Amygdala (tissue), 56 donors: ENCODE results near the gene KCNIP4.
"Not testable (repeated sequence)": the region's sequence is repeated elsewhere in the genome, so short reads cannot be mapped to it uniquely, and the experiment has no call there.

ENCODE experiments used
- DNase-seq, 56 donors: peaks; one replicate each; lab custom pipeline; 2025; lab: John Stamatoyannopoulos, UW

KCNIP4 gene

GRCh38 chr4:21386166-21386780 is 562.3 kb downstream of the KCNIP4 start:
- no peak for DNase-seq

- no peak for DNase-seq
Observed at GRCh38 chr4:21385706-21386105, 562.9 kb downstream of the KCNIP4 start.

GRCh38 chr4:21384609-21385008 is 564.0 kb downstream of the KCNIP4 start:
- DNase-seq = no peak

GRCh38 chr4:21380861-21381260 is 567.7 kb downstream of the KCNIP4 start:
- DNase-seq = peak in 15 of 56 donors; percentile 1 to 46 (median 10)

- DNase-seq = no peak
Observed at GRCh38 chr4:21377046-21377445, 571.5 kb downstream of the KCNIP4 start.

- no peak for DNase-seq
Observed at GRCh38 chr4:21376176-21376575, 572.4 kb downstream of the KCNIP4 start.

GRCh38 chr4:21374641-21375368 is 573.8 kb downstream of the KCNIP4 start:
- DNase-seq = no peak

- DNase-seq = no peak
Observed at GRCh38 chr4:21367567-21367966, 581.0 kb downstream of the KCNIP4 start.

- DNase-seq = no peak
Observed at GRCh38 chr4:21366840-21367239, 581.7 kb downstream of the KCNIP4 start.

- DNase-seq = no peak
Observed at GRCh38 chr4:21366312-21366711, 582.3 kb downstream of the KCNIP4 start.

GRCh38 chr4:21363701-21364100 is 584.9 kb downstream of the KCNIP4 start:
- no peak for DNase-seq

- not testable (repeated sequence) for DNase-seq
Observed at GRCh38 chr4:21352354-21352753, 596.2 kb downstream of the KCNIP4 start.

GRCh38 chr4:21347142-21347541 is 601.4 kb downstream of the KCNIP4 start:
- no peak for DNase-seq

GRCh38 chr4:21327976-21328700 is 620.4 kb downstream of the KCNIP4 start:
- no peak for DNase-seq

GRCh38 chr4:21320034-21320433 is 628.5 kb downstream of the KCNIP4 start:
- no peak for DNase-seq

- no peak for DNase-seq
Observed at GRCh38 chr4:21307709-21308108, 640.9 kb downstream of the KCNIP4 start.

- no peak for DNase-seq
Observed at GRCh38 chr4:21304540-21304887, 644.1 kb downstream of the KCNIP4 start.

GRCh38 chr4:21290562-21290961 is 658.0 kb downstream of the KCNIP4 start:
- no peak for DNase-seq

GRCh38 chr4:21276046-21276445 is 672.5 kb downstream of the KCNIP4 start:
- no peak for DNase-seq

- DNase-seq = no peak
Observed at GRCh38 chr4:21271439-21272052, 677.0 kb downstream of the KCNIP4 start.

- no peak for DNase-seq
Observed at GRCh38 chr4:21248331-21248730, 700.2 kb downstream of the KCNIP4 start.
